ENCODE results near the gene ALG12.

Gene ALG12

DNA sequence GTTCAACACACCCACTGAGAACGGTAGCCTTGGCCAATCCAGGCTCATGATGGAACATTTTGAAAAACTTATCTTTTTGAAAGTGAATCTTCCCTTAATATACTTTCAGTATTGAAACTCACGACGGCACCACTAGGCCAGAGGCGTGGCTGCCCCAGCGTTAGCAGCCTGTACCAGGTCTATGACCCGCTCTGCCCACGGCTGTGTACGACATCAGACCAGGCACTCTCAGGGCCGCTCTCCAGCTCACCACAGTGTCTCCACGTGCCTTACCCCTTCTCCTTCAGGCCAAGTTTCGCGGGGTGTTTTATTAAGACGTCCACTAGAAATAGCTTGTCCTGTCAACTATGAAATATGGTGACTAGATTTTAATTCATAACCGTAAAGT lies 31.2 kb downstream of the ALG12 start:
- DNase-seq (ENCODE audit: low spot score) = no peak

DNA sequence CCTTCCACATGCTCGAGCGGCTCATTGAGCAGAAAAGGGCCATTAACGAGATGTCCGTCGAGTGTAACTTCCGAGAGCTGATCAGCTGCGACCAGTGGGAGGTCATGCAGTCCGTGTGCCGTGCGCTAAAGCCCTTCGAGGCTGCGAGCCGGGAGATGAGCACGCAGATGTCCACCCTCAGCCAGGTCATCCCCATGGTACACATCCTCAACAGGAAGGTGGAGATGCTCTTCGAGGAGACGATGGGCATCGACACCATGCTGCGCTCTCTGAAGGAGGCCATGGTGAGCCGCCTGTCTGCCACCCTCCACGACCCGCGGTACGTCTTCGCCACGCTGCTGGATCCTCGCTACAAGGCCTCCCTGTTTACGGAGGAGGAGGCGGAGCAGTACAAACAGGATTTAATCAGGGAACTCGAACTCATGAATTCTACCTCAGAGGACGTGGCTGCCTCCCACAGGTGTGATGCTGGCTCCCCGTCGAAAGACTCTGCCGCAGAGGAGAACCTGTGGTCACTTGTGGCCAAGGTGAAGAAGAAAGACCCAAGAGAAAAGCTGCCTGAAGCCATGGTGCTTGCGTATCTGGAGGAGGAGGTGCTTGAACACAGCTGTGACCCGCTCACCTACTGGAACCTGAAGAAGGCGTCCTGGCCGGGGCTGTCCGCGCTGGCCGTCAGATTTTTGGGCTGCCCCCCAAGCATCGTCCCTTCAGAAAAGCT lies 31.7 kb downstream of the ALG12 start:
- no peak for DNase-seq (ENCODE audit: low spot score)

DNA sequence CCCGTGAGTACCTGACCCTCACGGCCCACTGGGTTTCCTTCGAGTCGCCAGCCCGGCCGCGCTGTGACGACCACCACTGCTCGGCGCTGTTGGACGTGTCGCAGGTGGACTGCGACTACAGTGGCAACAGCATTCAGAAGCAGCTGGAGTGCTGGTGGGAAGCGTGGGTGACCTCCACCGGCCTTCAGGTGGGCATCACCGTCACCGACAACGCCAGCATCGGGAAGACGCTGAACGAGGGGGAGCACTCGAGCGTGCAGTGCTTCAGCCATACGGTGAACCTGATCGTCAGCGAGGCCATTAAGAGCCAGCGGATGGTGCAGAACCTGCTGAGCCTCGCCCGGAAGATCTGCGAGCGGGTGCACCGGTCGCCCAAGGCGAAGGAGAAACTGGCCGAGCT lies 32.4 kb downstream of the ALG12 start:
- no peak for DNase-seq (ENCODE audit: low spot score)

DNA sequence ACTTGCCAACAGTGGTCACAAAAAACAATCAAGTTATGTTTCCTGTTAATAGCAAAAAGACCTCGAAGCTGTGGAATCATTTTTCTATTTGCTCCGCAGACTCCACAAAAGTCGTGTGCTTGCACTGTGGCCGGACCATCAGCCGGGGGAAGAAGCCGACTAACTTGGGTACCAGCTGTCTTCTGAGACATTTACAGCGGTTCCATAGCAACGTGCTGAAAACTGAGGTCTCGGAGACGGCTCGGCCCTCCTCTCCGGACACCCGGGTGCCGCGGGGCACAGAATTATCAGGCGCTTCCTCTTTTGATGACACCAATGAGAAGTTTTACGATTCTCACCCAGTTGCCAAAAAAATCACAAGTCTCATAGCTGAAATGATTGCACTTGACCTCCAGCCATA lies 33.0 kb downstream of the ALG12 start:
- no peak for DNase-seq (ENCODE audit: low spot score)

DNA sequence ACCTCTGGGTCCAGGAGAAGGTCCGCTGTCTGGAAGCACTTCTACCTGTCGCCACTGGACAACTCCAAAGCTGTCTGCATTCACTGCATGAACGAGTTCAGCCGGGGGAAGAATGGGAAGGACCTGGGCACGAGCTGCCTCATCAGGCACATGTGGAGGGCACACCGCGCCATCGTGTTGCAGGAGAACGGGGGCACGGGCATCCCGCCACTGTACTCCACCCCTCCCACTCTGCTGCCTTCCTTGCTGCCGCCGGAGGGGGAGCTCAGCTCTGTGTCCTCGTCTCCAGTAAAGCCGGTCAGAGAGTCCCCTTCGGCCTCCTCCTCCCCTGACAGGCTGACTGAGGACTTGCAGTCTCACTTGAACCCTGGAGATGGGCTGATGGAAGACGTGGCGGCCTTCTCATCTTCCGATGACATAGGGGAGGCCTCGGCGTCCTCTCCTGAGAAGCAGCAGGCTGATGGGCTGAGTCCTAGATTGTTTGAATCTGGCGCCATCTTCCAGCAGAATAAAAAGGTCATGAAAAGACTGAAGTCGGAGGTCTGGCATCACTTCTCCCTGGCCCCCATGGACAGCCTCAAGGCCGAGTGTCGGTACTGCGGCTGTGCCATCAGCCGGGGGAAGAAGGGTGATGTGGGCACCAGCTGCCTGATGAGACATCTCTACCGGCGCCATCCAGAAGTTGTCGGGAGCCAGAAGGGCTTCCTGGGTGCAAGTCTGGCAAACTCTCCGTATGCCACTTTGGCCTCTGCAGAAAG lies 33.6 kb downstream of the ALG12 start:
- no peak for DNase-seq (ENCODE audit: low spot score)

DNA sequence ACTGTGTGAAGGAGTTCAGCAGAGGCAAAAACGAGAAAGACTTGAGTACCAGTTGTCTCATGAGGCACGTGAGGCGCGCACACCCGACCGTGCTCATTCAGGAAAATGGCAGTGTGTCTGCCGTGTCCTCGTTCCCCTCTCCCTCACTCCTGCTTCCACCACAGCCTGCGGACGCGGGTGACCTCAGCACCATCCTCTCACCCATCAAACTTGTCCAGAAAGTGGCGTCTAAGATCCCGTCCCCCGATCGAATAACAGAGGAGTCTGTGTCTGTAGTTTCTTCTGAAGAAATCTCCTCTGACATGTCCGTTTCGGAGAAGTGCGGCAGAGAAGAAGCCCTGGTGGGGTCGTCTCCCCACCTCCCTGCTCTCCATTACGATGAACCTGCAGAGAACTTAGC lies 34.2 kb downstream of the ALG12 start:
- DNase-seq (ENCODE audit: low spot score) = no peak

DNA sequence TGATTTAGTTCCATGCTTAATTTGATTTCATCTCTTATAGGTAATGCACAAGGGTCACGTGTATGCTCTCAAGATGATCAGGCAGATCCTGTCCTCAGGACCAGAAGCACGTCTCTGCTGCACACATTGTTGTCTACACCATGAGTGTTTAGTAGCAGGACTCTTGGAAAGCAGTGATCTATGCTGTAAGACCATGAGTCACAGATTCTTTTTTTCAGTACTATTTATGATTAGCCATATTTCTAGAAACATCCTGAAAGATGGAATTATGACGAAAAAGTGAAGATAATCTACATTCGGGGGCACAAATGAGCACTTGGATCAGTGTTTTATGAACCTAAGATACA lies 35.0 kb downstream of the ALG12 start:
- no peak for DNase-seq (ENCODE audit: low spot score)

DNA sequence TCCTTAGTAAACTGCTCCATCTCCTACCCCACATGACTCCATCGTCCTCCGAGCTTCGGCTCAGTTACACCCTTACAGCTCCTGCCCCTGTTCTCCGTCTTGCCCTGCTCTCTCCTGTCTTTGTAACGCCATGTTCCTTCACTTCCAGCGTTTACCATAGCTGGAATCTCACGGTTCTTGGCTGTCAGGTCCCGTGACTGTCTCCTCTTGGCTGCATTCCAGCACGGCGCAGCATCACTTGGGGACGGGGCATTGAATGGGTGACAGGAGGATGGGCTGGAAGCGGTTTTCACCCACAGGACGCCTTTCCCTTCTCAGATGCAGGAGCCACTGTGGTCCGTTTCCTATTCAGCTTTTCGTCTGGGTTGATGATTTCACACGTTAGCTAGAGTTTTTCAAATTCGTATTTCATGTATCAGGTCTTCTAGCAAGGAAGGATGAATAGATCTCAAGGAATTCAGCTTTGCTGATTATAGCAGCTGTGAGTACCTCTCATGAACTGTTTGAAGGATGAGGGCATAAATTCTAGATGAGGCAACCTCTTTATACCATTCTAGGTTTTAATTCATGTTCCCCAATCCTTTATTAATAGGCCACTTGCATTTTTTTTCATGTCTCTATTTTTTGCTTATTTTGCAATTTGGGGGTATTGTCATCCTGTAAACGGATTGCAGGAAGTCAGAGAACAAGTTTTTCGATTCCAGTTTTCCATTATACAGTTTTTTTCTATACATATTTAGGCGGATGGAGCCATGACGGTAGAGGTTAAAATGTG lies 35.5 kb downstream of the ALG12 start:
- no peak for DNase-seq (ENCODE audit: low spot score)

DNA sequence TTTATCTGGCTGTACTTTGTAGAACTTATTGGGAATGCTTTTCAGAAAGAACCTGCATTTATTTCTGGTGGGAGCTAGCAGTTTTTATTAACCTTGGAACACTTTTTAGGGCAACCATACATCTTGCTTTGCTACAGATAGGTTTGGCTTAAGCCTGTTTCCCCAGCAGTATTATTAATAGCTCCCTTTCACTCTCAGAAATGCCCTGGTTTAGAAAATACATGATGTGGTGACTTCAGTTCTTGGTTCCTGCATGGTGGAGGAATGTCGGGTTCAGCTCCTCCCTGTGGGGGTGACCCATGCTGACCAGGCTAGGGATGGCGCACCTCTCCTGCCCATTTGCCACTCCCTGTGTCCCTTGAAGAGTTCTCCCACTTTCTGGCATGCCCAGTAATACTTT lies 36.4 kb downstream of the ALG12 start:
- no peak for DNase-seq (ENCODE audit: low spot score)

DNA sequence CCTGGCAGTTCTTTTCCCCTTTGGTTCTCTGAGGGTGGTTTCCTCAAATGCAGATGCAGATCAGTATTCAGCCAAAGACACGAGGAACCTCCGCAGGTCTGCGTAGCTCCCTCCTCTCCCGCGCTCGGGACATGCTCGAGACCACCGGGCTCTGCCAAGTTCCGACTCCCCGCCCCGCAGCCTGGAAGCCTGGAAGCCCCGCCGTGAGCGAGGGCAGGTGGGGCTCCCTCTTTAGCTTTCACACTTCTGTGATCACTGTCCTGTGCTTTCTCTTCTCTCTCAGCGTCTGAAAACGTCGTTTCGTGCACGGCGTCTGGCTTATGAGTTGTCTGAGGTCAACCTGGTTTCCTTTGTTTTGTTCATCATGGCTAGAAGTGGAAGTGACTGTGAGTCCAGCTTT lies 38.0 kb downstream of the ALG12 start:
- no peak for DNase-seq (ENCODE audit: low spot score)

DNA sequence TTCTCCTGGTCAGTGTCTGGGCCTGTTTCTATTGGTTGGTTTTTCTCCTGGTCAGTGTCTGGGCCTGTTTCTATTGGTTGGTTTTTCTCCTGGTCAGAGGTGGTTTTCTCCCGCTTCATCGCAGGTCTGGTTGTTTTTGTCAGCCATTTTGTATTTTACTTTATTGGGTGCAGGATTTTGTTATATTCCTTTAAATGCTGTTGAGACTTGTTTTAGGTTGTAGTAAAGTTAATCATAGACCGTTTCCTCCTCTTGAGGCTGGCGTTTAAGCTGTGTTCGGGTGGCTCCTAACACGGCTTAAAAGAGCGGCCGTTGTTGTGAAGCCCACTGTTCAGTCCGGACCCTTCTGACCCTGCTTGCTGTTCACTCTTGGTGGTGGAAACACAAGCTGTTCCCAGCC lies 38.4 kb downstream of the ALG12 start:
- no peak for DNase-seq (ENCODE audit: low spot score)

DNA sequence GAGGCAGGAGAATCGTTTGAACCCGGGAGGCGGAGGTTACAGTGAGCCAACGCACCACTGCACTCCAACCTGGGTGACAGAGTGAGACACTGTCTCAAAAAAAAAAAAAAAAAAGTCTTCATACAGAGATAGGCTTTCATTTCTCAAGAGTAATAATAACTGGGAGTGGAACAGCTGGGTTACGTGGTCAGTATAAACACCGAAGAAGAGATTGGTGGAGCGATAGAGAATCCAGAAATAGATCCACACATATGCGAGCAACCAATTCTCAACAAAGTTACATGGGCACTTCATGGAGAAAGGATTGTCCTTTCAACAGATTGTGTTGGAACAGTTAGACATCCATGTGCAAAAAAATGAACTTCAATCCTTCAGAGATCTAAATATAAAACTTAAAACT lies 40.0 kb downstream of the ALG12 start:
- DNase-seq (ENCODE audit: low spot score) = no peak

DNA sequence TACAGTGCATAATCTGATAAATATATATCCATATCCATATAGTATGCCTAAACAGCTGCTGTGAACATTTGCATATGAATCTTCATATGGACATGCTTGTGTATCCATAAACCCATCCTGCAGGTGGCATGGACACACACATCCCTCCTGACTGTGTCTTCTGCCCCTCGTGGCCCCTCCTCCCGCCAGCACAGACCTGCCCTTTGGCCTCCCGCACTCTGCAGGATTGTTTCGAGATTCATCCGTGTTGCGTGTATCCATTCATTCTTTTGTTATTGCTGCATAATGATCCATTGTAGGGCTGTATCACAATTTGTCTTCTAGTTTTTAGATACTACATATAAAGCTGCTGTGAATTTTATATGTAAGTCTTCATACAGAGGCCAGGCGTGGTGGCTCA lies 40.6 kb downstream of the ALG12 start:
- no peak for DNase-seq (ENCODE audit: low spot score)

DNA sequence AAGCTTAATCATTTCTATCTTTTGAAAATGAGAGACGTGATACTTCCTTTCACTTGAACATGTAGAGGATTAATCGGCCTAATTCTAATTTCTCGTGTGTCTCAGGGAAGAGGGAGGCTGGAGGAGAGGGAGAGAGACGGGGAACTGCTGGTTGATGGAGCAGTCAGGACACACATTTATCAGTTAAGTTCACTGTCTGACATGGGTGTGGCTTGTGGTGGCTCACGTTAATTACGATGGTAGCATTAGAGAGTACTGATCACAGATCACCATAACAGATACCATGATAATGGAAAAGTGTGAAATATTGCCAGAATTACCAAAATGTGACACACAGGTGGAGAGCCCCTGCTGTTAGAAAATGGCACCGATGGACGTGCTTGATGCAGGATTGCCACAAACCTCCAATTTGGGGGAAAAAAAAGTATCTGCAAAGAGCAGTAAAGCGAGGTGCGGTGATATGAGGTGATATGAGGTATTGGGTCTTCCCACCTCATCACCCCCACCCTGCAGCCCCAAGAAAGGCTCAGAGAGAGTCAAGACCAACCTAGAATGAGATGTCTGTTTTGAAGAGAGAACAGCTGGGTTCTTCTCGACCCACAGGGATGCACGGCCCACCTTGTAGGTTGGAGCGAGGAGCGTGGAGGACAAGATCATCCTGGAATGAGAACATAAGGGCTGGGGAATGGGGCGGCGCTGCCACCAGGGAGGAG lies 44.9 kb downstream of the ALG12 start:
- no peak for DNase-seq (ENCODE audit: low spot score)

DNA sequence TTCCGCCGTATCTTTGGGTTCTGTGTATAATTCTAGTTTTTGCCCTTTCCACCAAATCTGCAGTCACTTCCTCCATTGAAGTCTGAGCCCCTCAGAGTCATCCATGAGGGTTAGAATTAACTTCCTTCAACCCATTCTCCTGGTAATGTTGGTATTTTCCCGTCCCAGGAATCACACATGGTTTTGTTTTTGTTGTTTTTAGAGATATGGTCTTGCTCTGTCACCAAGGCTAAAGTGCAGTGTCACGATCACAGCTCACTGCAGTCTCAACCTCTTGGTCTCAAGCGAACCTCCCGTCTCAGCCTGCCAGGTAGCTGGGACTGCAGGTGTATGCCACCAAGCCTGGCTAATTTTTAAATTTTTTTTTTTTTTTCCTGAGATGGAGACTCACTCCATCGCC lies 45.9 kb downstream of the ALG12 start:
- DNase-seq (ENCODE audit: low spot score) = no peak

DNA sequence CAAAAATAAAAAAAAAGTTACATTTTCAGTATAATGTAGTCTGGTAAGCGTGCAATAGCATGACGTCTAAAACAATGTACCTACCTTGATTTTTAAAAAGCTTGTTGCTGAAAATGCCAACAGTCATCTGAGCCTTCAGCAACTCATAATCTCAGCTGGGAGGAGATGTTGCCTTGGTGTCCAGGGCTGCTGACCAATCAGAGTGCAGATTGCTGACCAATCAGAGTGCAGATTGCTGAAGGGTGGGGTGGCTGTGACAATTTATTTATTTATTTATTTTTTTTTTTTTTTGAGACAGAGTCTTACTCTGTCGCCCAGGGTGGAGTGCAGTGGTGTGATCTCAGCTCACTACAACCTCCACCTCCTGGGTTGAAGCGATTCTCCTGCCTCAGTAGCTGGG lies 46.8 kb downstream of the ALG12 start:
- no peak for DNase-seq (ENCODE audit: low spot score)

DNA sequence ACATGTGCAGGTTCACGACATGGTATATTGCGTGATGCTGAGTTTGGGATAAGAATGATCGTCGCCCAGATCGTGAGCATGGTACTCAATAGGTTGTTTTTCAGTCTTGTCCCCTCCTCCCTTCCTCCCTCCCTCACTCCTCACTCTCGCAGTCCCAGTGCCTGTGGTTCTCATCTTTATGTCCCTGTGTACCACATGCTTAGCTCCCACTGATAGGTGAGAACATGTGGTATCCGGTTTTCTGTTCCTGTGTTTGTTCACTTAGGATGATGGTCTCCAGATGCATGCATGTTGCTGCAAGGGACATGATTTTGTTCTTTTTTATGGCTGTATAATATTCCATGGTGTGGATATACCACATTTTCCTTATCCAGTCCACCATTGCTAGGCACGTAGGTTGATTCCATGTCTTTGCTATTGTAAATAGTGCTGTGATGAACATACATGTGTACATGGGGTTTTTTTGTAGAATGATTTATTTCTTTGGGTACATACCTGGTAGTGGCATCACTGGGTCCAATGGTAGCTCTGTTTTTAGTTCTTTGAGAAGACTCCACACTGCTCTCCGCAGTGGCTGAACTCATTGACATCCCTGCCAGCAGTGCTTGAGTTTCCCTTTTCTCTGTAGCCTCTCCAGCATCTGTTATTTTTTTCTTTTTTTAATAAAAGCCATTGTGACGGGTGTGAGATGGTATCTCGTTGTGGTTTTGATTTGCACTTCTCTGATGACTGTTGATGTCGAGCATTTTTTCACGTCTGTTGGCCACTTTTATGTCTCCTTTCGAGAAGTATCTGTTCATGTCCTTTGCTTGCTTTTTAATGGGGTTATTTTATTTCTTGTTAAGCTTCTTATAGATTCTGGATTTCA lies 48.2 kb downstream of the ALG12 start:
- no peak for DNase-seq (ENCODE audit: low spot score)

DNA sequence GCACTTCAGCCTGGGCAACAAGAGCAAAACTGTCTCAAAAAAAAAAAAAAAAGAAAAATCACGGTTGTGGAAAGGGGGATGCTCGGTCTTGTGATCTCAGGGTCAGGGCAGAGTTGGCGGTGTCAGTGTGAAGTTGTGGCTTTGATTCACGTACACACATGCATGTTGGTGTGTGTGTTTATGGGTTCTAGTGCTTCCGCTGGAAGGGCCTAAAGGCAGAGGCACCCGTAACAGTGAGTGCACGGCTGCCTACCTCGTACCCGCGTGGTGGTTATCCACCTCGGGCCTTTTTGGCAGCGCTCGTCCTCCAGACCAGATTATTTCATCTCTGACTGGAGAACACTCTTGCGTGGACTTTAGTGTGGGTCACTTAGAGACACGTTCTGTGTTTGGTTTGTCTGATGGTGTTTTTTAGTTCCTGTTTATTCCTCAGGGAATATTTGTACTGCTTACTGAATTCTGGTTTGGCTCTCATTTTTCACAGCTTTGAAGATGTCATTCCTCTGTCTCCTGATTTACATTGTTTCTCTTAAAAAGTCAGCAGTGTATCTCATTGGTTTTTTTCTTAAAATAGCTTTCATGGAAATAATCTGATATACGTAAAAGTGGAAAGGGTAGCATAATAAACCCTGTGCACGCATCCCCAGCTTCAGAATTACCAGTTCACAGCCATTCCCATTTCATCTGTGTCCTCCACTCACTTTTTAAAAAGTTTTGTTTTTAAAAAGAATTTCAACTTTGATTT lies 49.0 kb downstream of the ALG12 start:
- DNase-seq (ENCODE audit: low spot score) = no peak

DNA sequence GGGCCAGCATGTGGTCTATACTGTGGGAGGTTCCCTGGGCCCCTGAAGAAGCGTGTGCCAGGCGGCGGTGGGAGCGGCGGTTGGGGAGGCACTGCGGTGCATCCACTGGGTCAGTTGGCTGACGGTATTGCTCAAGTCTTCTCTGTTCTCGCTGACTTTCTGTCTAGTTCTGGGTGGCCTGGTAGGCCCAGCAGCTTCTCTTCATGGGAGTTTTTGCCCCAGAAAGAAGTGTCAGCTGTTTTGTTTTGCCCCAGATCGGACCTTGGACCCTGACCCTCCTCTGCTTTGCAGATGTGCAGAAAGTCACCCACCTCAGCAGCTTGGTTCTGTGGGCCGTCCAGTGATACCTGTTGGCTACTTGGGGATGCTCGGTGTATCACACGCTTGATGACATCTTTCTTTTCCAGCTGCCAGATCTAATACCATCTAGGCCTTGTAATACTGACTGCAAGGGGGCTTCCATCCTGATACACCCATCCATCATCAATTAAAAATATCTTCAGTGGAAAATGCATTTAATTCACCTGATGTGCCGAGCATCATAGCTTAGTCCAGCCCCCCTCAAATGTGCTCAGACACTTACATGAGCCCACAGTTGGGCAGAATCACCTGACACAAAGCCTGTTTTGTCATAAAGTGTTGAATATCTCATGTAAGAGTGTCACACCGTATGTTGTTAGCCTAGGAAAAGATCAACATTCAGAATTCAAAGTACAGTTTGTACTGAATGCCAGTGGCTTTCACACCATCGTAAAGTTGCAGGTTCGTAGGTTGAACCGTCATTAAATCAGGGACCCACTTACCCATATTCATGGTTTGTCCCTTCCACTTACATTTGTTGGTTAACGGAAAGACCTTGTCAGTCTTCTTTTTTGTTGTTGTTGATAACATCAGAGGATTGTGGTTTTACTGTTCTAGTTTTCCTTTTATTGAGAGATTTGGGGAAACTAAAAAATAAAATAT lies 50.7 kb downstream of the ALG12 start:
- DNase-seq (ENCODE audit: low spot score) = no peak

DNA sequence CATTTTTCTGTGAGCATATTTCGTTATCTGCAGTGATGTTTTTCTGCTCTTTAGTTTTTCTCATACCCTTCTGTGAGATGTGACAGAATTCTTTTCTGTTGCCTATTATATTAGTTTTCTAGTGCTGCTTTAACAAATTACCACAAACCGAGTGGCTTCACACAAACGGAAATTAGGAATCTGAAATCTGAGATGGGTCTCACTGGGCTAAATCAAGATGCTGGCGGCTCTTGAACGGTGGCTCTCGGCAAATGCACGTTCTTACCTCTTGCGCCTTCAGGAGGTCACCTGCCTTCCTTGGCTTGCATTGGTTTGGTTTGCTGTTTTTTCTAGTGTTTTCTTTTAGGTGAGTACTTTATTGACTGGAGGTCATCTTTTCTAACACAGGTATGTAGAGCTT lies 51.6 kb downstream of the ALG12 start:
- DNase-seq (ENCODE audit: low spot score) = no peak
